GM12878 (cell line): ENCODE measurements around the gene SEL1L3. TPM values are rescaled to one million over a fixed set of nuclear protein-coding genes. Genes with fewer than 3 reads are reported as not detected.
A peak's percentile ranks its signal among the peaks of the same experiment; 100 is the strongest.

Experiments used
- ATF7 ChIP-seq: fragments of 450-650 bp; IDR thresholded peaks from 2 replicates; pipeline ENCODE4 v1.6.1; 2016; ENCODE audit warnings: low read depth, mild to moderate bottlenecking
- CBFB ChIP-seq: IDR thresholded peaks from 2 replicates; pipeline ENCODE4 v1.6.1; 2016; ENCODE audit warnings: antibody characterized with exemption, low read depth
- CBX3 ChIP-seq: fragments of 200-600 bp; sonication (generic); IDR thresholded peaks from 2 replicates; pipeline ENCODE4 v1.6.1; 2016; ENCODE audit warnings: low read depth, borderline replicate concordance
- CEBPZ ChIP-seq: fragments of 150-350 bp; IDR thresholded peaks from 2 replicates; pipeline ENCODE4 v1.6.1; 2016; ENCODE audit warnings: low read depth, low read length
- JUND ChIP-seq: IDR thresholded peaks from 2 replicates; pipeline ENCODE4 v1.6.1; 2012; ENCODE audit warnings: low read depth, mild to moderate bottlenecking, low read length, improper control_type of control experiment, moderate library complexity
- NBN ChIP-seq: fragments of 450-650 bp; IDR thresholded peaks from 2 replicates; pipeline ENCODE4 v1.6.1; 2016
- NR2C1 ChIP-seq: fragments of 450-650 bp; IDR thresholded peaks from 2 replicates; pipeline ENCODE4 v1.6.1; 2017; ENCODE audit warnings: antibody characterized with exemption, mild to moderate bottlenecking, moderate library complexity
- NR2F1 ChIP-seq: fragments of 450-650 bp; conservative IDR thresholded peaks from 2 replicates; pipeline ENCODE4 v1.6.1; 2017; ENCODE audit warnings: mild to moderate bottlenecking
- POLR2AphosphoS5 ChIP-seq: IDR thresholded peaks from 2 replicates; pipeline ENCODE4 v1.6.1; 2011; ENCODE audit warnings: mild to moderate bottlenecking, low read length, inconsistent platforms
- RCOR1 ChIP-seq: conservative IDR thresholded peaks from 2 replicates; pipeline ENCODE4 v1.6.1; 2012; ENCODE audit warnings: low read depth, low read length, improper control_type of control experiment
- SPI1 ChIP-seq: IDR thresholded peaks from 2 replicates; pipeline ENCODE4 v1.6.1; 2011; ENCODE audit warnings: low read depth, mild to moderate bottlenecking, low read length, moderate library complexity, borderline replicate concordance; ENCODE audit not compliant: insufficient read depth
- TARDBP ChIP-seq: IDR thresholded peaks from 2 replicates; pipeline ENCODE4 v1.6.1; 2016; ENCODE audit warnings: borderline replicate concordance
- YBX1 ChIP-seq: fragments of 450-650 bp; IDR thresholded peaks from 2 replicates; pipeline ENCODE4 v1.6.1; 2016; ENCODE audit warnings: antibody characterized with exemption
- ZNF384 ChIP-seq: IDR thresholded peaks from 2 replicates; pipeline ENCODE4 v1.6.1; 2012; ENCODE audit warnings: low read depth, mild to moderate bottlenecking, low read length, improper control_type of control experiment, borderline replicate concordance
- ZNF687 ChIP-seq: fragments of 450-650 bp; IDR thresholded peaks from 2 replicates; pipeline ENCODE4 v1.6.1; 2017; ENCODE audit warnings: mild to moderate bottlenecking, moderate library complexity
- polyA plus RNA-seq, 11 experiments: library from polyadenylated mRNA; depleted of rRNA in 4 of 11; unstranded in 6 of 11; stranded (reverse) in 5 of 11; fragments of >200 nt; fragmentation: Nextera tagmentation in 4 of 11; fragmentation: Illumina TruSeq in 1 of 11; extraction: Ambion mirVana in 4 of 11; extraction: Trizol in 1 of 11; gene quantifications; 1 replicate in 1 of 11; 2 replicates in 10 of 11; pipeline versions ENCODE4 v1.2.1 to v1.2.3, GENCODE V29; 2011 to 2016; ENCODE audit warnings: inconsistent platforms in 2 of 11, missing spikeins in 2 of 11, low read depth in 1 of 11
- total RNA-seq, 4 experiments: library from RNA; depleted of rRNA in 3 of 4; stranded (reverse); fragments of >200 nt in 3 of 4; fragmentation: Illumina TruSeq in 1 of 4; extraction: Trizol in 1 of 4; gene quantifications; 2 replicates each; pipeline versions ENCODE4 v1.2.1 to v1.2.3, GENCODE V29; 2013 to 2021
- TF ChIP-seq, protein P1 (sequence below): fragments of 150-350 bp; IDR thresholded peaks from 2 replicates; pipeline ENCODE4 v1.6.1; 2014; ENCODE audit warnings: mild to moderate bottlenecking, low read depth, low read length
- TF ChIP-seq, protein P2 (sequence below): IDR thresholded peaks from 2 replicates; pipeline ENCODE4 v1.6.1; 2012; ENCODE audit warnings: low read length, inconsistent platforms

Gene SEL1L3
- total and polyA plus RNA-seq, 10 of the 15 experiments (the other 5 are each of a cell fraction or from before 2014, with no cell fraction given) = 20.4 to 82.2 (median 47.3) TPM

DNA sequence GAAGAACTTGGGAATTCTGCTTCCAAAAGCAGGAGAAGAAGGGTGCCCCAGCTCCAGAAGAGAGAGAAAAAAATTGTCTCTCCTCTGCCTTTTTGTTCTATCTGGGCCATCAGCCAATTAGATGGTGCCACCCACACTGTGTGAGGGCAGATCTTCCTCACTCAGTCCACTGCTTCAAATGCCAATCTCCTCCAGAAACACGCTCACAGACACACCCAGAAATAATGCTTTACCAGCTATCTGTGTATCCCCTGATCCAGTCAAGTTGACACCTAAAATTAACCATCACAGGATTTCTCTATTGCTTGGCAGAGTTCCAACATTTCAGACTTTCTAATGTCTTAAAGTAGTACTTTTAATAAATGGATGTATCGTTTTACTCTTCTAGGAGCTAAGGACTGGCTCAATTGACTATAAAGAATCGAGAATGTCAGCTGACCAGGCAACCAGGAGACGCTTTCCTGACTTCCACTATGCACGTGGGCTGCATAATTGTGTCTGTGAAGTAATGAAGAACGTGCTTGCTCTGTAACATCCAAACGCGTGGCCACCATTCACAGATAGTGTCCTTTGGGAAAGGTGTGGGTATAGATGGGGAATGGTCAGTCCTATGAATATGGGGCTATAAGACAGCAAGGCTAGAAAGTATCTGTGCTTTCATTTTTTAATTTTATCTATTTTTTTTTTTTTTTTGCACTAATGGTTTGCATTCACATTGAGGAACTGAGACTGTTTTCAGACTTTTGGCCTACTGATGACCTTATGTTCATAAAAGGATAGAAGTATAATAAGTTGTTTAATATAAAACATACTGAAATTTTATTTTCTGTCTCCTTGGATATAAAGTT, 41.3 kb upstream of the SEL1L3 start (continued):
- no peak for TF ChIP-seq CBFB
- no peak for TF ChIP-seq CEBPZ
- TF ChIP-seq NR2C1 = no peak
- TF ChIP-seq, protein P1, sequence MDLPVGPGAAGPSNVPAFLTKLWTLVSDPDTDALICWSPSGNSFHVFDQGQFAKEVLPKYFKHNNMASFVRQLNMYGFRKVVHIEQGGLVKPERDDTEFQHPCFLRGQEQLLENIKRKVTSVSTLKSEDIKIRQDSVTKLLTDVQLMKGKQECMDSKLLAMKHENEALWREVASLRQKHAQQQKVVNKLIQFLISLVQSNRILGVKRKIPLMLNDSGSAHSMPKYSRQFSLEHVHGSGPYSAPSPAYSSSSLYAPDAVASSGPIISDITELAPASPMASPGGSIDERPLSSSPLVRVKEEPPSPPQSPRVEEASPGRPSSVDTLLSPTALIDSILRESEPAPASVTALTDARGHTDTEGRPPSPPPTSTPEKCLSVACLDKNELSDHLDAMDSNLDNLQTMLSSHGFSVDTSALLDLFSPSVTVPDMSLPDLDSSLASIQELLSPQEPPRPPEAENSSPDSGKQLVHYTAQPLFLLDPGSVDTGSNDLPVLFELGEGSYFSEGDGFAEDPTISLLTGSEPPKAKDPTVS = no peak
- TF ChIP-seq, protein P2, sequence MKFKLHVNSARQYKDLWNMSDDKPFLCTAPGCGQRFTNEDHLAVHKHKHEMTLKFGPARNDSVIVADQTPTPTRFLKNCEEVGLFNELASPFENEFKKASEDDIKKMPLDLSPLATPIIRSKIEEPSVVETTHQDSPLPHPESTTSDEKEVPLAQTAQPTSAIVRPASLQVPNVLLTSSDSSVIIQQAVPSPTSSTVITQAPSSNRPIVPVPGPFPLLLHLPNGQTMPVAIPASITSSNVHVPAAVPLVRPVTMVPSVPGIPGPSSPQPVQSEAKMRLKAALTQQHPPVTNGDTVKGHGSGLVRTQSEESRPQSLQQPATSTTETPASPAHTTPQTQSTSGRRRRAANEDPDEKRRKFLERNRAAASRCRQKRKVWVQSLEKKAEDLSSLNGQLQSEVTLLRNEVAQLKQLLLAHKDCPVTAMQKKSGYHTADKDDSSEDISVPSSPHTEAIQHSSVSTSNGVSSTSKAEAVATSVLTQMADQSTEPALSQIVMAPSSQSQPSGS = no peak
- TF ChIP-seq POLR2AphosphoS5 = no peak
- TF ChIP-seq RCOR1 = no peak
- no peak for TF ChIP-seq ZNF687
- TF ChIP-seq NR2F1 = no peak
- TF ChIP-seq NBN = 0 out of 2 replicates have a peak, but pooled peaks have one; percentile 23
- no peak for TF ChIP-seq TARDBP
- TF ChIP-seq ZNF384 = peak; percentile 80
- no peak for TF ChIP-seq JUND
- TF ChIP-seq ATF7 = peak; percentile 43; the same call in 1 of the 2 replicates
- peak; percentile 62 for TF ChIP-seq SPI1
- TF ChIP-seq CBX3 = no peak
- TF ChIP-seq YBX1 = no peak
